Panc1 (cell line): ENCODE results near the gene AGXT2. TPM values are rescaled to one million over a fixed set of nuclear protein-coding genes. Genes with fewer than 3 reads are reported as not detected.

ENCODE experiments used
- ATAC-seq: fragments of 200-7000 bp; cut with Tn5 transposase; 2 replicates; pipeline ENCODE4 v1.9.1; 2020; ENCODE audit warnings: mild to moderate bottlenecking, moderate library complexity
- BruUV-seq: library from RNA; stranded (reverse); fragments of 400-500 nt; replicated peaks from 2 replicates; lab custom pipeline; 2021; lab: Mats Ljungman, UMichigan
- CTCF ChIA-PET: fragments of 300-600 bp; sonication (Branson Sonifier 250); formaldehyde crosslinking; loops from one replicate; lab custom pipeline; 2022; ENCODE audit warnings: antibody characterized with exemption; lab: Charles Lee
- POLR2A ChIA-PET: fragments of 300-600 bp; sonication (Branson Sonifier 250); formaldehyde crosslinking; loops from one replicate; lab custom pipeline; 2022; ENCODE audit warnings: antibody characterized with exemption; lab: Charles Lee
- DNase-seq: peaks from one replicate; pipeline ENCODE4 v3.0.0-alpha.2; 2010; ENCODE audit warnings: low read depth, low spot score
- H3K27ac ChIP-seq: 2 replicates; pipeline ENCODE4 v1.5.1; 2011; ENCODE audit warnings: mild to moderate bottlenecking, low read length, inconsistent platforms
- H3K27me3 ChIP-seq: fragments of 200-500 bp; sonication (Bioruptor generic); 2 replicates; pipeline ENCODE4 v1.6.0; 2014; ENCODE audit warnings: low read length, inconsistent platforms; ENCODE audit not compliant: control insufficient read depth, insufficient read depth
- H3K36me3 ChIP-seq: fragments of 200-500 bp; sonication (Bioruptor generic); 2 replicates; pipeline ENCODE4 v1.5.1; 2014; ENCODE audit warnings: inconsistent platforms, mild to moderate bottlenecking, low read length, moderate library complexity; ENCODE audit not compliant: control insufficient read depth, insufficient read depth
- H3K4me1 ChIP-seq: 2 replicates; pipeline ENCODE4 v1.5.1; 2011; ENCODE audit warnings: inconsistent platforms, mild to moderate bottlenecking, low read length, moderate library complexity; ENCODE audit not compliant: control insufficient read depth, insufficient read depth
- H3K4me3 ChIP-seq, 2 experiments: 2 replicates each; pipeline ENCODE4 v1.5.1; 2011 to 2012; ENCODE audit warnings: low read depth in 2 of 2, low read length in 2 of 2, mild to moderate bottlenecking in 2 of 2, inconsistent platforms in 1 of 2, moderate library complexity in 1 of 2
- H3K9me3 ChIP-seq: fragments of 200-500 bp; sonication (Bioruptor generic); 2 replicates; pipeline ENCODE4 v1.5.1; 2014; ENCODE audit warnings: low read depth, mild to moderate bottlenecking, inconsistent platforms, low read length, moderate library complexity; ENCODE audit not compliant: control insufficient read depth, insufficient read depth
- CTCF ChIP-seq: fragments of 450-650 bp; IDR thresholded peaks from 2 replicates; pipeline ENCODE4 v1.5.1; 2017; ENCODE audit warnings: mild to moderate bottlenecking
- POLR2AphosphoS5 ChIP-seq: IDR thresholded peaks from 2 replicates; pipeline ENCODE4 v1.6.1; 2012; ENCODE audit warnings: mild to moderate bottlenecking, low read depth, low read length, moderate library complexity
- REST ChIP-seq, 2 experiments: IDR thresholded peaks; 2 replicates each; pipeline ENCODE4 v1.6.1; 2011 to 2012; ENCODE audit warnings: low read depth in 2 of 2, control low read depth in 1 of 2, low read length in 1 of 2, mild to moderate bottlenecking in 1 of 2, moderate library complexity in 1 of 2; ENCODE audit not compliant: insufficient read depth in 1 of 2
- SIN3A ChIP-seq: IDR thresholded peaks from 2 replicates; pipeline ENCODE4 v1.6.1; 2012; ENCODE audit warnings: low read depth, mild to moderate bottlenecking, low read length, moderate library complexity, borderline replicate concordance; ENCODE audit not compliant: insufficient read depth
- TCF7L2 ChIP-seq: IDR thresholded peaks from 2 replicates; pipeline ENCODE4 v1.6.1; 2011; ENCODE audit warnings: mild to moderate bottlenecking, low read depth, low read length, inconsistent platforms
- in situ Hi-C: cut with HindIII; loops from 2 replicates; pipeline ENCODE4 v1.10.0; 2016; ENCODE audit warnings: low sequenced_read_pairs, low pct_unique_long_range_greater_than_20kb
- intact Hi-C: fragments of 100-400 bp; cut with micrococcal nuclease; formaldehyde crosslinking; loops from one replicate; pipeline ENCODE4 v1.10.0; 2022; ENCODE audit not compliant: unreplicated experiment
- total RNA-seq: library from RNA; stranded (reverse); gene quantifications from one replicate; pipeline ENCODE4 v1.2.1, GENCODE V29; 2021; ENCODE audit not compliant: unreplicated experiment

Gene AGXT2
- total RNA-seq, 1 experiment from 2014 or later = not detected

- H3K27ac ChIP-seq = no peak overlapping the region
- ChIA-PET POLR2A (no interaction called here), CTCF (no interaction called here)
- TF ChIP-seq TCF7L2 = no peak
- TF ChIP-seq REST (IDR thresholded peaks at IDR 0.05; ENCODE audit: insufficient read depth in 1 of 2, low read depth in 2 of 2, low read length in 1 of 2) = no peak
- no peak for TF ChIP-seq SIN3A
- TF ChIP-seq CTCF = no peak
- no peak for TF ChIP-seq POLR2AphosphoS5
- DNase-seq (no peak), ATAC-seq (no peak)
- in situ Hi-C loops = no loop called here
- 0 out of 2 replicates have a peak, but pooled peaks cover 2% of the 10 kb centered on the region for H3K27me3 ChIP-seq
- no peaks in the 10 kb centered on the region for H3K36me3 ChIP-seq
- H3K4me3 ChIP-seq = no peak overlapping the region
- no peaks in the 10 kb centered on the region for H3K9me3 ChIP-seq
- intact Hi-C loops = no loop called here
- no TSS peak for BruUV-seq
- H3K4me1 ChIP-seq = no peaks in the 10 kb centered on the region
Observed at GRCh38 chr5:35016174-35017051, 31.3 kb downstream of the AGXT2 start.

GRCh38 chr5:35015063-35015462 is 32.7 kb downstream of the AGXT2 start:
- in situ Hi-C loops = no loop called here
- H3K27me3 ChIP-seq = 0 out of 2 replicates have a peak, but pooled peaks cover 2% of the 10 kb centered on the region
- intact Hi-C loops = no loop called here

More at GRCh38 chr5:35015063-35015462, 32.7 kb downstream of the AGXT2 start:
- TF ChIP-seq TCF7L2 (no peak), POLR2AphosphoS5 (no peak), CTCF (no peak), SIN3A (no peak), REST (IDR thresholded peaks at IDR 0.05; ENCODE audit: insufficient read depth in 1 of 2, low read depth in 2 of 2, low read length in 1 of 2) (no peak)
- Histone ChIP-seq H3K4me1 (no peaks in the 10 kb centered on the region), H3K27ac (no peak overlapping the region), H3K4me3 (no peak overlapping the region), H3K9me3 (no peaks in the 10 kb centered on the region), H3K36me3 (no peaks in the 10 kb centered on the region)
- ATAC-seq = no peak
- no peak for DNase-seq
- BruUV-seq = no TSS peak
- ChIA-PET POLR2A (no interaction called here), CTCF (no interaction called here)
